ENCODE results near the gene CCNK. TPM values are rescaled to one million over a fixed set of nuclear protein-coding genes. Genes with fewer than 3 reads are reported as not detected.
A peak's percentile ranks its signal among the peaks of the same experiment; 100 is the strongest.

CCNK gene
- total and polyA plus RNA-seq, 2 of the 13 experiments (the other 11 are each of a cell fraction or from before 2014, with no cell fraction given), result 4.9 to 9.7 TPM

- peak; percentile 31; the same call in 1 of the 2 replicates for TF ChIP-seq RBAK (CRISPR knock-in tag; IDR thresholded peaks at IDR 0.05)
- TF ChIP-seq HNRNPL (IDR thresholded peaks at IDR 0.05; ENCODE audit: low read depth, low read length), result peak; percentile 95
- no peak for TF ChIP-seq JUNB (CRISPR knock-in tag; IDR thresholded peaks at IDR 0.05; ENCODE audit: borderline replicate concordance)
- TF ChIP-seq RBM22 (optimal IDR thresholded peaks at IDR 0.05; ENCODE audit: low read length), result peak; percentile 38
- TF ChIP-seq HHEX (CRISPR knock-in tag; IDR thresholded peaks at IDR 0.05), result peak; percentile 83
- TF ChIP-seq THAP9 (CRISPR knock-in tag; IDR thresholded peaks at IDR 0.05; ENCODE audit: borderline replicate concordance), result peak; percentile 3; the same call in 1 of the 2 replicates
- TF ChIP-seq ZNF431 (CRISPR knock-in tag; IDR thresholded peaks at IDR 0.05; ENCODE audit: borderline replicate concordance, low read depth), result peak; percentile 89; the same call in 1 of the 2 replicates
- TF ChIP-seq HINFP (CRISPR knock-in tag; IDR thresholded peaks at IDR 0.05; ENCODE audit: low read depth), result peak; percentile 91
- TF ChIP-seq FOSL1 (CRISPR knock-in tag; IDR thresholded peaks at IDR 0.05; ENCODE audit: borderline replicate concordance), result no peak; the same call in 1 of the 2 replicates
- no peak for TF ChIP-seq IKZF1 (IDR thresholded peaks at IDR 0.05)
- TF ChIP-seq SNAPC2 (CRISPR knock-in tag; IDR thresholded peaks at IDR 0.05), result peak; percentile 77; the same call in 1 of the 2 replicates
- TF ChIP-seq CSRNP1 (CRISPR knock-in tag; IDR thresholded peaks at IDR 0.05), result peak; percentile 95
- no peak for TF ChIP-seq NBN (conservative IDR thresholded peaks at IDR 0.05)
- TF ChIP-seq ZBTB43 (CRISPR knock-in tag; conservative IDR thresholded peaks at IDR 0.05), result no peak; the same call in 1 of the 2 replicates
- TF ChIP-seq ZNF275 (CRISPR knock-in tag; IDR thresholded peaks at IDR 0.05; ENCODE audit: borderline replicate concordance), result peak; percentile 42; the same call in 1 of the 2 replicates
- TF ChIP-seq ZNF687 (CRISPR knock-in tag; IDR thresholded peaks at IDR 0.05), result peak; percentile 97
Observed at GRCh38 chr14:99552572-99553216, 71.5 kb downstream of the CCNK start (continued).

Measured in HepG2 (cell line).